WI38 (cell line): ENCODE measurements around the gene MTA3.
"Not testable (repeated sequence)": the region's sequence is repeated elsewhere in the genome, so short reads cannot be mapped to it uniquely, and the experiment has no call there.

Experiments
- H3K4me3 ChIP-seq: 2 replicates; pipeline ENCODE4 v1.5.1; 2011; ENCODE audit warnings: low read depth, mild to moderate bottlenecking, control low read depth, low read length
- CTCF ChIP-seq: IDR thresholded peaks from 2 replicates; pipeline ENCODE4 v1.5.1; 2012; ENCODE audit warnings: low read depth, mild to moderate bottlenecking, control low read depth, low read length

MTA3 gene

GRCh38 chr2:42575458-42576064 is 7.1 kb downstream of the MTA3 start:
- no peak overlapping the region for H3K4me3 ChIP-seq
- no peak for TF ChIP-seq CTCF

GRCh38 chr2:42578621-42579020 is 10.2 kb downstream of the MTA3 start:
- H3K4me3 ChIP-seq, result no peak overlapping the region
- TF ChIP-seq CTCF, result no peak

- no peak for TF ChIP-seq CTCF
- H3K4me3 ChIP-seq, result no peak overlapping the region
These were observed 12.8 kb downstream of the MTA3 start for GRCh38 chr2:42581257-42581656.

GRCh38 chr2:42584628-42585027 is 16.2 kb downstream of the MTA3 start:
- not testable (repeated sequence) for H3K4me3 ChIP-seq

GRCh38 chr2:42585779-42586178 is 17.3 kb downstream of the MTA3 start:
- no peak for TF ChIP-seq CTCF
- no peak overlapping the region for H3K4me3 ChIP-seq

GRCh38 chr2:42587526-42588117 is 19.2 kb downstream of the MTA3 start:
- H3K4me3 ChIP-seq, result no peak overlapping the region
- TF ChIP-seq CTCF, result no peak

- TF ChIP-seq CTCF, result no peak
- no peak overlapping the region for H3K4me3 ChIP-seq
These were observed 19.7 kb downstream of the MTA3 start for GRCh38 chr2:42588121-42588520.

GRCh38 chr2:42590176-42590575 is 21.7 kb downstream of the MTA3 start:
- TF ChIP-seq CTCF, result no peak
- H3K4me3 ChIP-seq, result no peak overlapping the region
